Medulla oblongata (tissue), 1 donor: Measurements from ENCODE around the gene ARHGDIB.

ENCODE experiments used
- DNase-seq: peaks from one replicate; pipeline ENCODE4 v3.0.0-alpha.2; 2015; ENCODE audit errors: extremely low spot score

Gene ARHGDIB

DNA sequence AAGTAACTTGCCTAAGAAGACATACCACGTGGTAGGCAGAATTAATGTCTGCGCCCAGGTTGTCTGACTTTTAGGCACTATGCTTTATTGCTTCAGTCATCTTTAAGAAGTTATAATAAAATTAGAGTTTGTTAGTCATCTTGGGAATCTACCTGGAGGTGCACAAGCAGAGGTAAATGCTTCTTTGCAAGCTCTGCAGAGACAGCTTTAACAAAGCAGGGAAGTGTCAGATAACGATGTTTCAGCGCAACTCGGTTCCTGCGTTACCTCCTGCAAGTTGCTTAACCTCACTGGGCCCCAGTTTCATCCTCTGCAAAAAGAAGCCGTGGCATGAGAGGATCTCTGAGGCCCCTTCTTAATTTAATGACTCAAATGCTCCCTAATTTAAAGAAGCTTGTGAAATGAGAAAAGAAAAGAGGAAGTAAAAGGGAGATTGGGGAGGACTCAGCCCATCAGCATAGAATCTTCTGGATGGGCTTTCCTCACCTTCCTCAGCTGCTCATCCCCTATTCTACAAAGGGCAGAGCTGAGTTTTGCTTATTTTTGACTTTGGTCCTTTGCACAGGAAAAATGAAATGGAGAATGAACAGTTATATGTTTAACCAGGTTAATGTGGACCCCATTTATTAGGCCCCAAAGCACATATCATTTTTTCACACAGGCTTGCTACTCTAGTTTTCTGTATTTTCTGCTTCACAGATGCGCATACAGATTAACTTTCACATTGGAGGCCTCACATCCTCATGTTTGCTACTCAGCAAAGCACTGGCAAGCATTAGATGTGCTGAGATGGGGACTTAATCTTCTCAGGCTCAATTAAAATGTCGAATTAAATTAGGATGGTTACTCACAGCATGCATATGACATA is 5.1 kb downstream of the ARHGDIB start:
- DNase-seq: peak; percentile 61

DNA sequence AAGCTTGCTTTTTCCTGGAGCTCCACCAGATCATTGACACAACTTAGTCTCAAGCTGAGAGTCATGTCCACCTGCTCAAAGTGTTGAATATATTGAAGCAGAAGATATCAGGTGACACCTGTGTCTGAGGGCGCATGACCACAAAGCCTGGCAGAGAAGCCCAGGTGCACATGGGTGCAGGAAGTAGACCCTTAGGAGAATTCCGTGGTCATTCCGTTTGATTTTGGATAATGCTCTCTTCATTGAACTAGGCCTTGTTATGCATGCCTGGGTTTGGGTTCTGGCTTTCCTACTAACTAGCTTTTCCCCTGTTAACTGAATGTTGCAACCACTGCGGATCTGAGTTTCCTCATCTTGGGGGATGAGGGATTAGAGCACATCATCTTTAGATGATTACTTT is 7.1 kb downstream of the ARHGDIB start:
- no peak for DNase-seq

DNA sequence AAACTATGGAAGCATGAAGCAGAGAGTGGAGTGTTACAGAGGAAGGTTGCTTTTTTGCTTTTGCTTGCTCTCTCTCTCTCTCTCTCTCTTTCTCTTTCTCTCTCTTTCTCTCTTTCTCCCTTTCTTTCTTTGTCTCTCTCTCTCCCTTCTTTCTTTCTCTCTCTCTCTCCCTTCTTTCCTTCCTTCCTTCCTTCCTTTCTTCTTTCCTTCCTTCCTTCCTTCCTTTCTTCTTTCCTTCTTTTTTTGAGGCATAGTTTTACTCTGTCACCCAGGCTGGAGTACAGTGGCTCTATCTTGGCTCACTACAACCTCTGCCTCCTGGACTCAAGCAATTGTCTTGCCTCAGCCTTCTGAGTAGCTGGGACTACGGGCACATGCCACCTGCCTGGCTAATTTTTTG is 7.6 kb downstream of the ARHGDIB start:
- no peak for DNase-seq

DNA sequence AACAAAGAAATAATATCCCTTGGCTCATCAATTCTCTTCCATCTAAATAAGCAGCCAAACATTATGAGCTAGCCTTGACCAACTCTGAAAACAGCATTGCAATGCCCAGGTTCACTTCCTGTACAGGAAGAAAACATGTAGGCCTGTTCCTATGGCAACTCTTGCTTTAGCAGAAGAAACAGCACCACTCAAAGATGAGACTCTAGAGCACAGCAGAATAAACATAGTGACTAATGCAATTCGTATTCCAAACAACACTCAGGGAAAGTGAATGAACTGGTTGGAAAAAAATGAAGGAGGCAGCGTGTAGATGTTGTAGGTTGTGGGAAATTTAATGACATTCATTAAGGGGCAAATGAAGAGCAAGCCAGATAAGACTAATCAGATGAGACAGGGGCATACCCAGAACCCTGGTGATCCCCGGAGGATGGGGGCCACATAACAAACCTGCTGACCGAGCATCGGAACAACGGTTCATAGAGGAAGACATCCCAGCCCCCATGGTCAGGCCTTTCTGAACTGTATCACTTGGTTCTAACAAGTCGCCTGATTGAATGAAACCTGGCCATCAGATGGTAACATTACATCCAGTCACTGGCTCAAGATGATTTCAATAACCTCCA is 9.0 kb downstream of the ARHGDIB start:
- peak; percentile 34 for DNase-seq

DNA sequence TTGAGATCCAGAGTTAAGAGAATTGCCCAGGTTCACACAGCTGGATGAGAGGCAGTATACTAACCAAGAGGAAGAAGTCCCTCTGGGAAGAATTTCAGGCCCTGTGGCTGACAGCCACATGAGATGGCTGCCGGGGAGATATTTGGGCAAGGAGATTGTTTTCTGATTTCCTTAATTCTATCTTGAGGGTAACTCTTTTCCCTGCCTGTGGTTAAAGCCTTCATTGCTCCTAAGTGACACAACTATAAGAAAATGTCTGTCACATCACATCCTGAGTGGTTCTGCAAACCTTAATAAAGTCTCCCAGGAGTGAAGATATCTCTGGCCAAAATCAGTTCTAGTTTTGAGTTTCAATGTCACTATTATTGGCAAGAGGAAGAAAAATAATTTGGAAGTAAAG is 9.6 kb downstream of the ARHGDIB start:
- no peak for DNase-seq

DNA sequence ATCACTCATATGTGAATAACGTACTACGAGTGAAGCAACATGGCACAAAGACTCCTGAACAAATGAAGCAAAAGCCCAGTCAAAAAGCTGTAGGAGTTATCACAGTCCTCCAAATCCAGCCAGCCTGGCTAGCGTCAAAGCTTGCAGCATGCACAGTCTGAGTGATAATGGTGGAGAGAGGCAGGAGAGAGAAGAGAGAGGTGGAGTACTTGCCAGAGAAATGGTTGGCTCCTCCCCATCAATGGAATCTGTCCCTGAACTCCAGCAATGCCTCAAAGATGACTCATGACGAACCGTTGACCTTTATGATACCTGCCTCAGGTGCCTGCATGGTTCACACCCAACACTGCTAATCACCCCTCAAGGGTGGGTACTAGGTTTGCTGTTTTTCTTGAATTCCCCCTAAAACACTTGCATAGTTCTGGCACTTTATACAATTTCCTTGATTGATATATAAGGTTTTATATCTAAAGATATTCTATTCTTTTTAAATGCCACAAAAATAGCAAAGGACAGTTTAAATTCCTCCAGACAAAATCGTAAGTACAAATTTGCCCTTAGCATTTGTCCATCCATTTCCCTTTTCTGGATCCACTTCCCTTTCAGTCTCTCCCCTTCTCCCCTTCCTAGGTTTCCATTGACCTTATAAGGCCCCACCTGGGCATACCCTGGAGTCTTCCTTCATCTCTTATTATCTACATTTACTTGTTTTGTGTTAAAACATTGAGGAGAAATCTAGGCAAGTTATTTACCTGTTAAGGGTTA is 10.2 kb downstream of the ARHGDIB start:
- DNase-seq: no peak

DNA sequence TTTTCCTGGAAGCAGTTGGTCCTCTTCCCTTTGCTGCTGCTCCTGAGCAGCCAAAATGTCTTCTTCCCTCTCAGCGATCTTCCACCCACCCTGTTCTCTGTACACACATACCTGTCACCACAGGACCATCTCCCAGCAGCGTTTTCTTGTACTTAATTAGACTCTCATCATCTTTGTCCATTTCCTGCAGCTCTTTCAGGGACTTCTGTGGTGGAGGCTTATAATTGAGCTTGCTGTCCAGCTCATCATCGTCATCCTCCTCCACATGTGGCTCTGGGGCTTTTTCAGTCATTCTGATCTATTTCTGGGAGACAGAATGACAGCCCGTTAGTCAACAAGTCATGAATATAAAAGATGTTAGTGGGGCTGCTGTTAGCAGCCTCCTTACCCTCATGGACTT is 11.0 kb downstream of the ARHGDIB start:
- no peak for DNase-seq

DNA sequence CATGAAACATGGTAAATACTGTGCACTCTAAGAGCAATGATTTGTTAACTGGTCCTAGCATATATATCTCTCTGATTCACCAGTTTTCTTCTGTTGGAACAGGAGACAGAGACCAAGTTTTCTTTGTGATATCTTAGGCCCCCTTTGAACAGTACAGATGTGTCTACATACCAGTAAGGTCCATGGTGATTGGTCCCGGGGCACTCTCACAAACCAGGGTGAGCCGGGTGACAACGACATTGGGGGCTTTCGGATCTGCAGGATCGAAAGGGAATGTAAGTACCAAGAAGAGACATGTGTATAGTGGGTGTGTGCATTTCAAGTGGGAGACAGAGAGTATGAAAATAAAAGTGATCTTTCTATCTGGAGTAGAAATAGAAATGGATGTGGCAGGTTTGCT is 11.8 kb downstream of the ARHGDIB start:
- DNase-seq: no peak

DNA sequence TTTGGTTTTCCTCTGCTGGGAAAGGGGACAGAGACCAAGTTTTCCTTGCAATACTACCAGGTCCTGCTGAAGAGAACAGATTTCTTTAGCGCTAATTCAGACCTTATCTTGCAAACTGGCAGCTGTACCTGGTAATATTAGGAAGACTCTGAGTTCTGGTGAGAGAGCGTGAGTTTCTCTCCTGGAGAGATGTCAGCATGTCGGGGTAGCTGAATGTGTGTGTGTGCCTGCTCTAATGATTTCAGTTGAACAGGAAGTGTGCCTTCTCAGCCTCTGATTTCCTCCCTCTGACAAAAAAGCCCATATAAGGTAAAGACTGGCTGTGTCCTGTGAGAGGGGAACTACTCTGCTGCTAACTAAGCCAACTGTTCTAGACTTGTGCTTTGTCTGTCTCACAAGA is 12.7 kb downstream of the ARHGDIB start:
- DNase-seq: peak; percentile 81

DNA sequence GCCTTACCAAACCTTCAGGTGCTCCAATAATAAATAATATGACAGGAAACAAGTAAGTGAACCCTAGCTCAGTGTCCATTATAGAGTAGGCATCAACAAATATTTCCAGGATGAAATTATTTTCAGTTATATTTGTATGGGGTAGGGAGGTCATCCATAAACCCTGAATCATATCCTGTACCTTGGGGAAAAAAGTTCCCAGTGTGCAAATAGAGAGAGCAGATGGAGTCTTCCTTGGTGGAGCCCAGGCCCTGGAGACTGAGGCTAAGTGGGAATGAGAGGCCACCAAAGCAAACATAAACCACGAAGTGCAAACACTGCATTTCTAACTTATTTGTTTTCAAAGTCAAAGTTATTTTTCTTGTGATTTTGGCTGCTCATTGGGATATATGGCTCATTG is 14.5 kb downstream of the ARHGDIB start:
- DNase-seq: no peak

DNA sequence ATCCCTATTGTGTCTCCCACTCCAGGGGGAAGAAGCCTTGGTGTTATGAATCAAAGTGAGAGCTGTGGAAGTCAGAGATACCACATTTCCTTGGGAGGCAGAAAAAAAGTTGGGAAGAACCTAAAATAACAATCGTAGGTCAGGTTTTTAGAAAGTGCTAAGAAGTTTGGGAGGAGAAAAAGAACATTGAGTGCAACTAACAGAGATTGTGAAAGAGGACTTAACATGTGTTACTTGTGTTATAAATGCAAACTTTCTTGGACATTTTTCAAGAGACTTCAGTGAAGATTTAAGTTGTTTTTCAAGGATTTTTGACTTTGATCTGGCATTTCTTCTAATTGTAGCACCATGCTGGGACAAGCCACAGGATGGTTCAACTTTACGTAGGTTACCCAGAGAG is 15.2 kb downstream of the ARHGDIB start:
- no peak for DNase-seq

DNA sequence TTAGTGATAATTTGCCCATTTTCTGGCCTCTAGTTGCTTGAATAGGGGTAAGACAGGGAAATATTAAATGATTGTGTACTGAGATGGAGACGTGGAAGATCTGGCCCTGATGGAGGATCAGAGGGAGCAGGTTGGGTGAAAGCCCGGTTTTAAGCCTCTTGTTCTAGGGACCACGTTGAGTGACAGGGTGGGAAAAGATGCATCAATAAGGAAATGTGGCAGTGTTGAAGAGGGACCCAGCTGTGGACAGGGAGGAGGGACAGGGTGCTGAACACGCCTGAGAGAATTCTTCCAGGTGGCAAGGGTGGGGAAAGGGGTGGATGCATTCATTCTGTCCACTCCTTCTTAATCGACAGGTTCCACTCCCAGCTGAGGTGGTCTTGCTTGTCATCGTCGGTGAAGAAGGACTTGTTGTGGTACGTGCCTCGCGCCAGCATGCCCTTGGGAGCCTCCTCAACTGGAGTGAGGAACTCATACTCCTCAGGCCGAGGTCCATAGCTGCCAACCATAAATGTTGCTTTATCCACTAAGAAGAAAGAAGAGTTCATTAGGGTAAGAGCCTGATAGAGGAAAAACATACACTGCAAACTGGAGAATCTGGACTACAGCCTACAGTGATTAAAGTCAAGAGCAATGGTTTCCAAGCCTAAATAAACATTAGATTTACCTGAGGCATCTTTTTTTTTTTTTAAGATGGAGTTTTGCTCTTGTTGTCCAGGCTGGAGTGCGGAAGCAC is 19.0 kb downstream of the ARHGDIB start:
- no peak for DNase-seq

DNA sequence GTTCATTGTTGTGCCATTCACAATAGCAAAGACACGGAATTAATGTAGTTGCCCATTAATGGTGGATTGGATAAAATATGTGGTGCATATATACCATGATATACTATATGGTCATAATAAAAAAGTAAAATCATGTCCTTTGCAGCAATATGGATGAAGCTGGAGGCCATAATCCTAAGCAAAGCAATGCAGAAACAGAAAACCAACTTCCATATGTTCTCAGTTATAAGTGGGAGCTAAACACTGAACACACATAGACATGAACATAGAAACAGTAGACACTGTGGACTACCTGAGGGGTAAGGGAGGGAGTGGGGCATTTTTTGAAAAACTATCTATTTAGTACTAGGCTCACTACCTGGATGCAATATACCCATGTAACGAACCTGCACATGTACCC is 20.0 kb downstream of the ARHGDIB start:
- DNase-seq: no peak

DNA sequence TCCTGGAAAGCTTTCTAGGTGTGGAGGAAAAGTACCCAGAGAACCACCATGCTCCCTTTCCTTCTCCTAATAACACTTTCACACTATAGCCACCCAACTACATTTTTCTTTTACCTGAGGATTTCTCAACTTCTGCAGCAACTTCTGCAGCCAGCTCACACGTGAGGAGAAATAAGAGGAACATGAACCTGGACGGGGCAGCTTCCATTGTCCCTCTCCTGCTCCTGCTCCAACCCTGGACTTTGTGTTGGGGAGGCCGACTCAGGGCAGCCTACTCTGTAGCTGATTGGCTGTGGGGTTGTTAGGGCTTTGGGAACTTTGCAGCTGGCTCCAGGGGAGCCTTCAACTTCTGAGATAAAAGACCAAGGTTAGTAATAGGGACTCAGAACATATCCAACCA is 23.1 kb downstream of the ARHGDIB start, which contains the start of gene ERP27:
TSS of gene ERP27 (minus strand) at position 237 of the 400 bp plus-strand sequence. CDS start at position 208, 29 bp downstream.
- no peak for DNase-seq

DNA sequence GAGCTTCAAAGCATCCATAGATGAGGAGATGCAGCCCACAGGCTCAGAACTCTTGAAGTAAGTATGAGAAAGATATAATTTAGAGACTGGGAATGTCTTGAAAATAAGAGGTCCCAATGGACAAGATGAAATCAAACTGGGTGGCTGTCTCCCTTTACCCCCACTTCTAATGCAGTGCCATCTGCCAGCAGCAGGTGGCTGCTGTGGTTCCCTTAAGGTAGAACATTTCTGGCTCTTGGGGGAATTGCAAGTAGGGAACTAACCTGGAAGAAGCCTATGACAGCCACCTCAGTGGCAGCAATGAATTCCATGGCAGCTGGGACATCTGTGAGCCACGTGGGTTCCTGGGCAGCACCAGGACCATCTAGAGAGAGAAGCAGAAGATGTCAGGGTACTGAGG is 23.7 kb downstream of the ARHGDIB start:
- DNase-seq: no peak

DNA sequence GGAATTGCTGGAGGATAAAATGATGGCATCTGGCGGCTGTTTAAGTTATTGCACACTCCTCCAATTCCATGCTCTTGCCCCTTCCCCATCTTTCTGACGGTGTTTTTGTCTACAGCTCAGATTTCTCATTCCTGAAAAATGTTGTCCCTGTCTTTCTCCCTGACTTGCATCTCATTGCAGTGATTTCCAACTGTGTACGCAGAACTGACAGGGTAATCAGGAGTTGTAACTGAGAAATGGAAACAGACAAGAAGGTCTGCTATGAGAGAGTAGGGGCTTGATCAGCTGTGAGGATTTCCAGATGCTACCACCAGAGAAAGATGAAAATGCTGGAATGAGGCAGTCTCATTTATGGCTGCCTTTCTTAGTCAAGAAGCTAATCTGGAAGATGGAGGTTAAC is 24.4 kb downstream of the ARHGDIB start:
- no peak for DNase-seq

DNA sequence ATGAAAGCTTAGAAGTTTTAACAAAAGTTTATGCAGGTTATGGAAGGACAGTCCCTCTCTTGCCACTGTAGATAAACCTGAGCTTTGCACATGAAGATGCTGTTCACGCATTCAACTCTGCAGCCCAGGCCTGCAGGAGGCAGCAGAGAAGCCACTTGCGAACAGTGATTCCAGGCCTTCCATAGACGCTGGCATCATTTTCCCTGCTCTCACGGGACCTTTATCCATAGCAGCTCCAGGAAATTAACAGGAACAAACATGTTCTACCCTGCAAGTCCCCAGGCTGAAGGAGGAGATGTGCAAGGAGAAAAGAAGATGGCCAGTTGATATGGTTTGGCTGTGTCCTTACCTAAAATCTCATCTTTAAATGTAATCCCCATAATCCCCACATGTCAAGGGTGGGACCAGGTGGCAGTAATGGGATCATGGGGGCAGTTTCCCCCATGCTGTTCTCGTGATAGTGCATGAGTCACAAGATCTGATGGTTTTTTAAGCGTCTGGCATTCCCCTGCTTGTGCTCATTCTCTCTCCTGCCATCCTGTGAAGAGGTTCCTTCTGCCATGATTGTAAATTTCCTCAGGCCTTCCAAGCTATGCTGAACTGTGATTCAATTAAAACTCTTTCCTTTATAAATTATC is 25.1 kb downstream of the ARHGDIB start:
- DNase-seq: no peak

DNA sequence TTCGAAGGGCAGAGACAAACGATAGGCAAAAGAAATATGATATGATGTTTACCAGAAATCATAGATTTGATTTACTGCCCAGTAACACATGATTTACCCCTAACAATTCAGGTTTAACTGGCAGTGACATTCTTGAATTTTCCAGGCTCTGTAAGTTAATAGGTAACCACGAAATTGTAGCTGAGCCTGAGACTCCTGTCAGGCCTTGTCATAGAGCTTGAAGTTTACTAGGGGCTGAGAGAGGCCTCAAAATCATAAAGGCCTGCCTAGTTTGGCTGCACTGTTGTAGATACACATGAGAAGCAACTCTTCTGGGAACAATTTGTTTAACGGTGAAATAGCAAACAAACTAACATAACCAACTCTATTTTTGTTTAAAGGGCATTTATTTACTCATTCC is 26.4 kb downstream of the ARHGDIB start:
- DNase-seq: no peak

DNA sequence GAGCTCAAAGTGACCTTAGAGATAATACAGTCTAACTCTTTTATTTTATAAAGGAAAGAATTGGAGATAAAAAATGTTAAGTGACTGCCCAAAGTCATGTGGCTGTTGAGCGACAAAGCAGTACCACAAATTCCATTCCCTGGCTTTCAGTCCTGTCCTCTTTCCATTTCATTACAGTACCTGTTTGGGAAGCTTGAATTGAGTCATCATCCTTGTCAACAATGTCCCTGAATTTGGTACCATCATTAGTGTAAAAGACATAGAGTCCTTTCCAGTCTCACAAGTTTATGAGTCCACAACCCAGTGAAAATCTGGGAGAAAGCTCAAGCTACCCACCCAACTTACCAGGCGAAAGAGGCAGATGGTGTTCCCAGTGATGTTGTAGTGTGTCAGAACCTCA is 26.9 kb downstream of the ARHGDIB start:
- DNase-seq: no peak

DNA sequence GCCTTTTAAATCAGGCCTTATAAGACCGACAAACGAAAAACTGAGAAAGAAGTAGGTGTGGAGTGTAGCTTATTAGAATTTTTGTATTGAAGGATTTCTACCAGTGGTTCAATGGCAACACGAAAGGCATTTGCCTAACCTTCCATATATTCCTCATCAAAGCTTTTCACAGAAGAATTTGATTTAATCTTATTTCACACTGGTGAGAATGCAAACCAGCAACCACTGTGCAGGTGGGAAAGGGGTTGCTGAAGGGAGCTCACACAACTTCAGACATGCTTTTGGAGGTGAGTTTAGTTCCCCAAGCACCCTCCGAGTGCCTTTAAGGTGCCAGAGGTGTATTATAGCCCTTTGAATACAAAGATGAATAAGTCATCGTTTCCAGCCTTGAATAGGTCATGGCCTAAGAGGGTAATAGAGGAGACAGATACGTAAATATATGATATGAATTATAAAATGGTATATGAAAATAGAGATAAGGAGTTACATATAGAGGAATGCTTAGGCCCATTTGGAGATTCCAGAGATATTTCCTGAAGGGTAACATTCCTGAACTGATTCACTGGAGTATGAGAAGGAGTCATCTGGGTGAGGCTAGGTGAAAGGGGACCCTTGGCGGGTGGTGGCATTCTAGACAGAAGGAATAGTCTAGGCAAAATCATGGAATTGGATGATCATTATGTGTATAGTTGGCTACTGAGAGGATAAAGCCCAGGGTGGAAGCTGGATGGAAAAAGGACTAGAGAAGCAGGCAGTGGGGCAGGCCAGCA is 29.4 kb downstream of the ARHGDIB start:
- DNase-seq: no peak

DNA sequence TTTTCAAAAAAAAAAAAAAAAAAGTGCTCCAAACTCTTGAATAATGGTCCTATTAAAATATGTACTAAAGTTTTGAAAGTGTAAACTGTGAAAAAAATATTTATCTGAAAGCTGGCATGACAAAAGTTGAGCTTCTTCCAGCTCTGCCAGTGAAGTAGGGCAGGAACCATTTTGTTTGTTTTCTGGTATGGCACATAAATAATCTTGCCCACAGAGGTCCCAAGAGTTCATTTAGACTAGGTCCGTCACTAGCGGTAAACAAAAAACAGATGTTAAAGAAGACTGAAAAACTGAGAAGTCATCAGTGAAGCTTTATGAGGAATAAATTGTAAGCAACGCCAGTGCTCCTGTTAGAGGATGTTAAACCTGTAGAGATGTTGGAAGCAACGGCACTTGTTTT is 30.0 kb downstream of the ARHGDIB start:
- DNase-seq: no peak
